Body of pancreas (tissue), 4 donors: ENCODE data around the gene SLC27A1.

Source experiments
- POLR2A ChIP-seq, 3 donors: fragments of 450-650 bp; IDR thresholded peaks; one replicate each; pipeline ENCODE4 v1.6.1; 2016; ENCODE audit warnings: antibody characterized with exemption in 3 of 3, mild to moderate bottlenecking in 2 of 3
- TF ChIP-seq, protein P1 (sequence below), 7 experiments: fragments of 450-650 bp in 4 of 7; fragments of 200-600 bp in 3 of 7; sonication (generic) in 3 of 7; IDR thresholded peaks; one replicate each; pipeline ENCODE4 v1.5.1; 2016 to 2019; ENCODE audit warnings: antibody characterized with exemption in 7 of 7

GRCh38 chr19:17554968-17555479 is 84.7 kb downstream of the SLC27A1 start:
- TF ChIP-seq, protein P1, sequence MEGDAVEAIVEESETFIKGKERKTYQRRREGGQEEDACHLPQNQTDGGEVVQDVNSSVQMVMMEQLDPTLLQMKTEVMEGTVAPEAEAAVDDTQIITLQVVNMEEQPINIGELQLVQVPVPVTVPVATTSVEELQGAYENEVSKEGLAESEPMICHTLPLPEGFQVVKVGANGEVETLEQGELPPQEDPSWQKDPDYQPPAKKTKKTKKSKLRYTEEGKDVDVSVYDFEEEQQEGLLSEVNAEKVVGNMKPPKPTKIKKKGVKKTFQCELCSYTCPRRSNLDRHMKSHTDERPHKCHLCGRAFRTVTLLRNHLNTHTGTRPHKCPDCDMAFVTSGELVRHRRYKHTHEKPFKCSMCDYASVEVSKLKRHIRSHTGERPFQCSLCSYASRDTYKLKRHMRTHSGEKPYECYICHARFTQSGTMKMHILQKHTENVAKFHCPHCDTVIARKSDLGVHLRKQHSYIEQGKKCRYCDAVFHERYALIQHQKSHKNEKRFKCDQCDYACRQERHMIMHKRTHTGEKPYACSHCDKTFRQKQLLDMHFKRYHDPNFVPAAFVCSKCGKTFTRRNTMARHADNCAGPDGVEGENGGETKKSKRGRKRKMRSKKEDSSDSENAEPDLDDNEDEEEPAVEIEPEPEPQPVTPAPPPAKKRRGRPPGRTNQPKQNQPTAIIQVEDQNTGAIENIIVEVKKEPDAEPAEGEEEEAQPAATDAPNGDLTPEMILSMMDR (IDR thresholded peaks at IDR 0.05): no peak
- no peak for TF ChIP-seq POLR2A (IDR thresholded peaks at IDR 0.05)
